AG09319 (cell line): ENCODE measurements around the gene HECTD4.

Experiments
- DNase-seq: peaks from one replicate; pipeline ENCODE4 v3.0.0-alpha.2; 2010; ENCODE audit warnings: low read depth; ENCODE audit errors: extremely low read depth
- TF ChIP-seq, protein P1 (sequence below): IDR thresholded peaks from 2 replicates; pipeline ENCODE4 v1.5.1; 2011; ENCODE audit warnings: low read depth, mild to moderate bottlenecking, inconsistent platforms, low read length, moderate library complexity

The HECTD4 gene

DNA sequence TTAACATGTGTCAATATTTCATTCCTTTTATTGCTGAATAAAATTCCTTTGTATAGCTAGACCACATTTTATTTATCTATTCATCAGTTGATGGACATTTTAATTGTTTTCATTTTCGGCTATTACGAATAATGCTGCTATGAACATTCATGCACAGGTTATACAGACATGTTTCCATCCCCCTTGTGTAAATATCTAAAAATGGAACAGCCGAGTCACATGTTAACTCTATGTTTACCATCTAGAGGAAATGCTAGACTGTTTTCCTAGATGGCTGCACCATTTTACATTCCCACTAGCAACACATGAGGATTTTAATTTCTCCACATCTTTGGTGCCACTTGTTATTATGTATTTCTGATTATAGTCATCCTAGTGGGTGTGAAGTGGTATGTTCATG is 49.2 kb downstream of the HECTD4 start:
- no peak for DNase-seq
- TF ChIP-seq, protein P1, sequence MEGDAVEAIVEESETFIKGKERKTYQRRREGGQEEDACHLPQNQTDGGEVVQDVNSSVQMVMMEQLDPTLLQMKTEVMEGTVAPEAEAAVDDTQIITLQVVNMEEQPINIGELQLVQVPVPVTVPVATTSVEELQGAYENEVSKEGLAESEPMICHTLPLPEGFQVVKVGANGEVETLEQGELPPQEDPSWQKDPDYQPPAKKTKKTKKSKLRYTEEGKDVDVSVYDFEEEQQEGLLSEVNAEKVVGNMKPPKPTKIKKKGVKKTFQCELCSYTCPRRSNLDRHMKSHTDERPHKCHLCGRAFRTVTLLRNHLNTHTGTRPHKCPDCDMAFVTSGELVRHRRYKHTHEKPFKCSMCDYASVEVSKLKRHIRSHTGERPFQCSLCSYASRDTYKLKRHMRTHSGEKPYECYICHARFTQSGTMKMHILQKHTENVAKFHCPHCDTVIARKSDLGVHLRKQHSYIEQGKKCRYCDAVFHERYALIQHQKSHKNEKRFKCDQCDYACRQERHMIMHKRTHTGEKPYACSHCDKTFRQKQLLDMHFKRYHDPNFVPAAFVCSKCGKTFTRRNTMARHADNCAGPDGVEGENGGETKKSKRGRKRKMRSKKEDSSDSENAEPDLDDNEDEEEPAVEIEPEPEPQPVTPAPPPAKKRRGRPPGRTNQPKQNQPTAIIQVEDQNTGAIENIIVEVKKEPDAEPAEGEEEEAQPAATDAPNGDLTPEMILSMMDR = no peak

DNA sequence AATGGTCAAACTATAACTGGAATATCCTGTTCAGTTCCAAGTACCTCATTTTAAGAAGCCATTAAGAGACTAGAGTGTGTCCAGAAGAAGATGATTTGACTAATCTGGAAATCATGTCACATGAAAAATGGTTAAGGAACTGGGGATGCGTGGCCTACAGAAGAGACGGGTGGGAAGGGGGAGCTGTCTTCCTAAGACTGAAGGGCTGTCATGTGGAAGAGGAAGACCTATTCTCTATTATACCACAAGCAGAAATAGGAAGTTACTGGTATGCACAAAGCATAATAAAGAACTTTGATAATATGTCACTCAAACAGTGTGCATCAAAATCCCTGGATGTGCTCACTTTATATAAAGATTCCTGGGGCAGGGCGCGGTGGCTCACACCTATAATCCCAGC is 50.3 kb downstream of the HECTD4 start:
- TF ChIP-seq, protein P1 = no peak
- DNase-seq = no peak

- TF ChIP-seq, protein P1 = no peak
- no peak for DNase-seq
These were observed 51.5 kb downstream of the HECTD4 start for GRCh38 chr12:112330706-112331105.

DNA sequence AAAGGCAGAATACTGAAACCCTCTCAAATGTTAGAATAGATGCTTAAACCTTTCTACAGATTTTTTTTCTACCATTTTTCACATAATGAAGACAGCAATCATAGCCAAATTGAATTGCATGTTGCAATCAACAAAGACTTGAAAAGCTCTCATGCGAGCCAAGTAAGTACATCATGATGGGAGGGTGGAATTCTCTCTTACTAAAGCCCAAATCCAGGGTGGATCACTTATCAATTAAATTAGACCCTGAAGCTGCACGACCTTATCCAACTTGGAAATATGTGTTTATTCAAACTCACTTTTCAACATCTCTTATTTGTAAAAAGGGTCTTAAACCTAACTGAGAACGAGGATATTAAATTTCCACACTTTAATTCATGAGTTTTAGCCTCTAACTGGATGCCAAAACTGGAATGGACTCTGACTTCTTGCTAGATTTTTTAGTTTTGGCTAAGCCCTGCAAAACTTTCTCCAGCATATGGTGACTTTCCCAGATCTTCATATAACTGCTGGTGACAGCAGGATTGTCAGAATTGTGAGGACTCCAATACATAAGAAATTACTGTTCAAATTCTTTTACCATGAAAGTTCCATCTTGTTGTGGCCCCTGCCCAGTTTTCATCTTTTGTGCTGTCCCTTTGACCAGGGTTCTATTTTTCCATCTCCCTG is 53.6 kb downstream of the HECTD4 start:
- TF ChIP-seq, protein P1 = no peak
- DNase-seq = no peak

- DNase-seq = no peak
These were observed 54.9 kb downstream of the HECTD4 start for GRCh38 chr12:112327209-112327938.

GRCh38 chr12:112325622-112326207 is 56.5 kb downstream of the HECTD4 start:
- no peak for DNase-seq
- TF ChIP-seq, protein P1 = no peak

More at GRCh38 chr12:112327209-112327938, 54.9 kb downstream of the HECTD4 start:
- TF ChIP-seq, protein P1 = no peak

DNA sequence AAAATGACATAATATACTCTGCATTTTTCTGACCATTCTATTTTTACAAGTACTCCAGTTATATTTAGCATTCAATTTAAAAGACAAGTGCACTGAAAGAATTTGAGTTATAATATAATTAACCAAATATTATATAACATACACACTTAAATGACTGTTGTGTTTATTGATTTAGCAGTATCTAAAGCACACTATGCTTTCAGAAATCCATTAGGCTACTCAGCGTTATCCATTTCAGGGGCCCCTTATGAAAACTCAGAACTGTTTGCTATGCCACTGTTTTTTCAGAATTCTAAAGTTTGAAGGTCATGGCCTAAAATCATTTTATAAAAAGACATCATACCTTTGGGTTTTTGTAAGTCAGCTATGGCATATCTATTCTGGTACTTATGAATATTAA is 57.1 kb downstream of the HECTD4 start:
- TF ChIP-seq, protein P1 = no peak
- DNase-seq = no peak
